ENCODE measurements around the gene RMND5B.
"Not testable (repeated sequence)": the region's sequence is repeated elsewhere in the genome, so short reads cannot be mapped to it uniquely, and the experiment has no call there.

The RMND5B gene

DNA sequence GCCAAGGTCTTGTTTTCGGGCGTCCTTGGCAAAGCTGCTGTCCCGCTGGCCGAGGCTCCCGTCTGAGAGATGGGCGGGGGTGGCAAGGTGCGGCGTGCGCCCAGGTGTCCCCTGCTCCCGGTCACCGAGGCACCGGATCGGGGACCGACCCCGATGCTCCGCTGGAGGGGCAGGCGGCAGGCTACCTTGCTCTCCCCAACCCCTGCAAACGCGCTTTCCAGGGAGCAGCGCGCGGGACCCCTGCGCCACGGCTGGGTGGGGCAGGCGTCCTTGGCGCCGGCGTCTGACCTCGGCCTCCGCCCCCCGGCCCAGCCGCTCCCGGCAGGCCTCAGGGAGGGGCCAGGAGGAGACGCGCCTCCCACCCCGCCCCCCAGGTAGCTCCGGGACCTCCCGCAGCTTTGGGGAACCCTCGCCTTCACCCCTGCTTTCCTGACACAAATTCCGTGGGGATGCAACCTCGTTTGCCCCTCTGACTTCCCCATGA is 16.9 kb upstream of the RMND5B start:
- peak in 1 of 3 experiments; percentile 22 for DNase-seq (ENCODE audit: low read depth in 2 of 3, low spot score in 2 of 3)

DNA sequence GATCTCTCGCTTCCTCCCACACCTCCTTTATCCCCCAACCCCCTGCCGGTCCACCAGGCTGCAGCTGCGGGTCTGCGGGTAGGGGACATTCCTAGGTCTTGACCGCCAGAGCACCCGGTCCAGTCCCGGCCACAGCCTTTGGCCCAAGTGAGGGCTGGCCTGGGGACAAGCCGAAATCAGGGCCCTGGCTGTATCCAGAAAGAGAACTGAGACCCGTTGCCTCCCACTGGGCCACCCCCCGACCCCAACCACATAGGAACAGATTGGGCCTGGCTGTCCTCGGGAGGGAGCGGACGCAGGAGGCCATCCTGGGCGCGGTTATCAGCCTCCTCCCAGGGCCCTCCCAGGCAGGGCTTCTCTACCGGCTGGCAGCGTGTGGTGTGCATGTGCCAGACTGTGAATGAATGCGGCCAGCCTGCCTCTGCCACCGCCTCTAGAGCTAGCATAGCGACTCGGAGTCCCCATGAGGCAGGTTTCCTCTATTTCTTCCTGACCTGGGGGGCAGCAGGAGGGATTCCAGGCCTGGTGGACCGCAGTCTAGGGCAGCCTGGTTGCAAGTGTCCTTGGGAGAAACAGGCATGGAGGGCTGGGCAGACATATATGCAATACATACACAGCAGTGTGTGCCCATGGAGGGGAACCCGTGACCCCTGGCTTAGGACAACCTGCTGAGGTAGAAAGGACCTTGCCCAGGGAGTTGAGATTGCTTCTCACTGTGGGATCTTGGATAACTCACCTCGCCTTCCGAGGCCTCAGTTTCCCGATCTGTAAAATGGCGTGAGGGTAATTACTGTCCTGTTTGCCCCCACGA is 16.3 kb upstream of the RMND5B start:
- DNase-seq (ENCODE audit: low read depth in 2 of 3, low spot score in 2 of 3): peak in 1 of 3 experiments; percentile 23

DNA sequence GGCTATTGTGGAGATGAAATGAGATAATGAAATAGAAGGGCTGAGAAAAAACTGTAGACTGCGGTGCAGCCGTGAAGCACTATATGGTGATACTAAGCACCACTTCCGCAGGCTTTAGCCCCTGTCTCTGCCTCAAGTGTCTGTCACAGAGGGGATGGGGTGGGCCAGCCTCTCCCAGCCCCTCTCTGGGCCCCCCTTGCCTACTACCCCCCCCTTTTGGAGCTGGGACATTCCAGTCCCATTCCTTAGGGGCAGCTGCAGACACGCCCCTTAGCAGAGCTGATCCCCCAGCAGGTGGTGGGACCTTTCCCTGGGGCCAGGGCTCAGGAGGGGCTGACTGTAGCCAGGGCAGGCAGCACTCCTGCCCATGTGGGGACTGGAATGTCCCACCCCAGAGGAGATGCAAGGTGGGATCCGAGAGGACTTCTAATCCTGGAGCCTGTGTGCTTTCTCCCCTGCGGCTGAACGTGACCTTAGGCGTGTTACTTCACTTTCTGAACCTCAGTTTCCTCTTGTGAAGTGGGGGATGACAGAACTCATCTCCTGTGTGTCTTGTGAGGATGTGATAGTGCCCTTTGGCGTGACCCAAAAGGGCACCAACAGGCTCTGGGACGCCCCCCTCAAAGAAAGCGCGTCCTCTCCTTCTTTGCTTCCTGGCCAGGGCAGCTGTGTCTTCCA is 15.5 kb upstream of the RMND5B start:
- no peak for DNase-seq (ENCODE audit: low read depth in 2 of 3, low spot score in 2 of 3)

DNA sequence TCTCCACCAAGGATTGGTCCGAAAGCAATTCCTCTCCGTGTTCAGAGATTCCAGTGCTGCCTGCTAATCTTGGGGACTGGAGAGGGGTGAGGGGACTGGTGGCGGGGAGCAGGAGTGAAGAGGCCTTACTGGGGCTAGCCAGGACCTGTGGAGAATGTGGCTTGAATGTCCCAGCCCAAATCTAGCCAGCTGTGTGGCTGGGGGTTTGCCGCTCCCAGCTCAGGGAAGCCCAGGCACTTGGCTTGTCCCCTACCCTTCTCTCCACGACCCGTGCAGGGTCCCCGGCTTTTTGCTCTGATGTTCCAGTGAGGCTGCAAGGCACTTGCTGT is 15.0 kb upstream of the RMND5B start:
- DNase-seq (ENCODE audit: low read depth in 2 of 3, low spot score in 2 of 3): no peak

DNA sequence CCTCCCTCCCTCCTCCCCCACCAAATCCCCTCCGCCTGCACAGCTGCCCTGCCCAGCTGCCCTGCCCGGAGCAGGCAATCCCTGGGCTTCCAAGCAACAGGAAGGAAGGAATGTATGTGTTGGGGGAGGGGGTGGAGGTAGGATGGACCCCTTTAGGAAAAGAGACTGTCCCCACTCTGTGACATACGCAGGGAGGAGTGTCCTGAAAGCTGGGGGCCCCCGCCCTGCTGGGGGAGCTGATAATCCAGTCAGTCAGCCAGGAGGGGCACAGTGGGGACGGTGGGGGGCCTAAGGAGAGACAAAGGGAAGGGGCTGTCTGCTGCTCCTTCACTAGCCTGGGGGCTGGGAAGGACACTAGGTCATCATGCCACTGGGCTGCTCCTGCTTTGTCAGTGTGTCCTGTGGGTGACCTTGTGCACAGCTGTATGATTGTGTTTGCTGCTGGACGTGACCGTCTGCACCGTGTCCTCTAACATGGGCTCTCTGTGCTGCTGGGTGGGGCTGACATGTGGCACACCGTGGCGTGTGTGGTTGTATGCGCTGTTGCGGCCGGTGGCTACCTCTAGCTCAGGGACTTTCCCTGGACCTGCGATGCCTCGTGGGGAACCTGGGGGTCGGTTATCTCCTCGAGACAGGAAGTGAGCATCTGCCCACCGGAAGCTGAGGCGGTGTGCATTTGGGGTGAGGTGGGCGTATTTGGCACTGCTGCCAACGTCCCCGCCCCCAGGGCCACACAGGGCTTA is 14.5 kb upstream of the RMND5B start:
- DNase-seq (ENCODE audit: low read depth in 2 of 3, low spot score in 2 of 3): peak; percentile 52 to 67 (median 57)

DNA sequence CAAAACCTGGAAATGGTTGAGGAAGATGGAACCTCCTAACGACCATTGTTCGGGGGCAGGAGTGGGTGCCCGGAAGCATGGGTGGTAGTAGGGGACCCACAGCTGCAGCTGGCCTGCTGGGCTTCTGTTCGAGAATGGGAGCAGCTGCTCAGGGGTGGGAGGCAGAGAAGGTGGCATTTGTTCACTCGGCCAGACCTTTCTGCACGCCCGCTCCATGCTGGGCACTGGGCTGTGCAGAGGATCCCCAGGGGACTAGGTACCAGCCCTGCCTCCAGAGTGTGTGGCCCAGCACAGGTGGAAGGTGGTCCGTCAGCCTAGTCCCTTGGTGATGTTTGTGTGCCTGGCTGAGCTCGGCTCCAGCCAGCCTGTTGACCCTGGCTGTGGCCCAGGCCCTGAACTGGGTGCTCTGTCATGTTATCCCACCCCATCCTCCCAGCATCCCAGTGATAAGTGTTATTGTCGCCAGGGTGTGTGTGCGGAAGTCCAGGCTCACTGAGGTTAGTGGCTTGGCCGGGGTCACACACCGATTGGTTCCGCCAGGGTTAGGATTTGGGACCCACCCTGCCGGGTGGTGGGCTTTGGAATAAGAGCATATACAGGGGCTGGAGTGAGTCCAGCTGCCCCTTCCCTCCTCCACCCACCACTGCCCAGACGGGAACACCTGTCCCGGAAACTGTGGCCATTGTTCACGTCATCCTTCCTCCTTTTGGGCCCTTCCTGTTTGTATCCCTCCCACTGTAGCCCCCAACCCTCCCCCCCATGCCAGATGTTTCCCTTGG is 12.7 kb upstream of the RMND5B start:
- no peak for DNase-seq (ENCODE audit: low read depth in 2 of 3, low spot score in 2 of 3)

DNA sequence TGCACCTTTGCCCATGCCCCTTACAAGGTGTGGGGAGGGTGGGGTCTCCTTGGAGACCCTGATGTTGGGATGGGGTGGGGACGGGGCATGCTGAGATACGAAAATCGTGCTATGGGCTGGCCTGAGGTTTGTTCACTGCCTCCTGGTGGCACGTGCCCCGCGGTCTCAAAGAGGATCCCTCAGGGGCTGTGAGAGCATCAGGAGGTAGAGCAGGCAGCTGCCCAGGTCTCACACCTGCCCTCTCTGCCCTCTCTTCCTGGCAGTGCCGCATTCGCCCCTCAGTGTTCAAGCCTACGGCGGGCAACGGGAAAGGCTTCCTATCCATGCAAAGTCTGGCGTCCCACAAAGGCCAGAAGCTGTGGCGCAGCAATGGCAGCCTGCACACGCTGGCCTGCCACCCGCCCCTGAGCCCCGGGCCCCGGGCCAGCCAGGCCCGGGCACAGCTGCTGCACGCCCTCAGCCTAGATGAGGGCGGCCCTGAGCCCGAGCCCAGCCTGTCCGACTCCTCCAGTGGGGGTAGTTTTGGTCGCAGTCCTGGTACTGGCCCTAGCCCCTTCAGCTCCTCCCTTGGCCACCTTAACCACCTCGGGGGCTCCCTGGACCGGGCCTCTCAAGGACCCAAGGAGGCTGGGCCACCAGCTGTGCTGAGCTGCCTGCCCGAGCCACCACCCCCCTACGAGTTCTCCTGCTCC is 10.8 kb upstream of the RMND5B start:
- no peak for DNase-seq (ENCODE audit: low read depth in 2 of 3, low spot score in 2 of 3)

DNA sequence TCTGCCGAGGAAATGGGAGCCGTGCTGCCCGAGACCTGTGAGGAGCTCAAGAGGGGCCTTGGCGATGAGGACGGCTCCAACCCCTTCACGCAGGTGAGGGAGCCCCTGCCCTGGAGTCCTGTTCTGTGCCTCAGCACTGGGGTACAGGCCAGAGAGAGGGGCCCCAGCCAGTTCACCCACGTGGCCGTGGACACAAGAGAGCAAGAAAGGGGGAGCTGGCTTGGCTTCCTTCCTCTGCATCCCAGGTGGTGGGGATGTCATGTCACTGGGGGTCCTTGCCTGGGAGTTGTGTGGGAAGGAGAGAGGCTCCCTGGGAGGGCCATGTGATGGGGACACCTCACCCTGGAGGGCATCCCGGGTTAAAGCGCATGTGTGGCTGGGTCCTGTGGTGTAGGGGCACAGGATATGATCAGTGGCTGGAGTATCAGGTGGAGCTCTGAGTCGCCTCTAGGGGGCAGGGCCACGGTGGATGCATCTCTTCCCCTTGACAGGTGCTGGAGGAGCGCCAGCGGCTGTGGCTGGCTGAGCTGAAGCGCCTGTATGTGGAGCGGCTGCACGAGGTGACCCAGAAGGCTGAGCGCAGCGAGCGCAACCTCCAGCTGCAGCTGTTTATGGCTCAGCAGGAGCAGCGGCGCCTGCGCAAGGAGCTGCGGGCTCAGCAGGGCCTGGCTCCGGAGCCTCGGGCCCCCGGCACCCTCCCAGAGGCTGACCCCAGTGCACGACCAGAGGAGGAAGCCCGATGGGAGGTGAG is 10.0 kb upstream of the RMND5B start:
- DNase-seq (ENCODE audit: low read depth in 2 of 3, low spot score in 2 of 3): peak in 2 of 3 experiments; percentile 21 to 56

DNA sequence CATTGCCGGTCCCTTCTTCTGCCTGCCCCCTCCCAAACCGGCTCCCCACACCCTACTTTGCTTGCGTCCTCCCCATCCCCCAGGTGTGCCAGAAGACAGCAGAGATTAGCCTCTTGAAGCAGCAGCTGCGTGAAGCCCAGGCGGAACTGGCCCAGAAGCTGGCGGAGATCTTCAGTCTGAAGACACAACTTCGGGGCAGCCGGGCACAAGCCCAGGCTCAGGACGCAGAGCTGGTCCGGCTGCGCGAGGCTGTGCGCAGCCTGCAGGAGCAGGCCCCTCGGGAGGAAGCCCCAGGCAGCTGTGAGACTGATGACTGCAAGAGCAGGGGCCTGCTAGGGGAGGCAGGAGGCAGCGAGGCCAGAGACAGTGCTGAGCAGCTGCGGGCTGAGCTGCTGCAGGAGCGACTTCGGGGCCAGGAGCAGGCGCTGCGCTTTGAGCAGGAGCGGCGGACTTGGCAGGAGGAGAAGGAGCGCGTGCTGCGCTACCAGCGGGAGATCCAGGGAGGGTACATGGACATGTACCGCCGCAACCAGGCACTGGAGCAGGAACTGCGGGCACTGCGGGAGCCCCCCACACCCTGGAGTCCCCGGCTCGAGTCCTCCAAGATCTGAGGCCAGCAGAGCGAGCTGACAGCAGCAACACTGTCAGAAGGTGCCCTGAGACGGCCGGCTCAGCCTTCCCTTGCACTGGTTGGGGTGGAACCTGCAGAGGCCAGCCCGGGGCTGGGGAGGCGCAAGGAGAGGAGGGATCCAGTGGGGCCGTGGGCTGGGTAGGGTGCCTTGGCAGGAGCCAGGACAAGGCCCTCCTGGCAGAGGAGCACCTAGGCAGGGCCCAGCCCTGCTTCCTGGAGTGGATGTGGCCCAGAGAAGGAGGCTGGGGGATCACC is 9.2 kb upstream of the RMND5B start:
- no peak for DNase-seq (ENCODE audit: low read depth in 2 of 3, low spot score in 2 of 3)

DNA sequence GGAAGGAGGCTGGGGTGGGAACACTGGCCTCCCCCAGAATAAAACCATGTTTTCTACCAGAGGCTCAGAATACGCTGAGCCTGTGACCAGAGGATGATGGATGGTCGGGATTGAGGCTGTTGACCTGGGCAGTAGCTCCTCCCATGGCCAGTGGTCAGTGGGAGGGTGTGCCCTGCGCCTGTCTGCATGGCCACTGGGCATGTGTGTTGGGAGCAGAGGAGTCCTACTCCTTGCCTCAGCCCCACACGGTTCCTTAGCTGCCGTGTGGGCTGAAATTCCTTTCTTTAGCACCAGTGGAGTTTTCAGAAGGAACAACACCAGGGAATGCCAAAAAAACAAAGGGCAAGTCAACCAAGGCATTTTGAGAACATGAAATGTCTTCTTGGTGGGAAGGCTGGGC is 8.5 kb upstream of the RMND5B start:
- DNase-seq (ENCODE audit: low read depth in 2 of 3, low spot score in 2 of 3): no peak

DNA sequence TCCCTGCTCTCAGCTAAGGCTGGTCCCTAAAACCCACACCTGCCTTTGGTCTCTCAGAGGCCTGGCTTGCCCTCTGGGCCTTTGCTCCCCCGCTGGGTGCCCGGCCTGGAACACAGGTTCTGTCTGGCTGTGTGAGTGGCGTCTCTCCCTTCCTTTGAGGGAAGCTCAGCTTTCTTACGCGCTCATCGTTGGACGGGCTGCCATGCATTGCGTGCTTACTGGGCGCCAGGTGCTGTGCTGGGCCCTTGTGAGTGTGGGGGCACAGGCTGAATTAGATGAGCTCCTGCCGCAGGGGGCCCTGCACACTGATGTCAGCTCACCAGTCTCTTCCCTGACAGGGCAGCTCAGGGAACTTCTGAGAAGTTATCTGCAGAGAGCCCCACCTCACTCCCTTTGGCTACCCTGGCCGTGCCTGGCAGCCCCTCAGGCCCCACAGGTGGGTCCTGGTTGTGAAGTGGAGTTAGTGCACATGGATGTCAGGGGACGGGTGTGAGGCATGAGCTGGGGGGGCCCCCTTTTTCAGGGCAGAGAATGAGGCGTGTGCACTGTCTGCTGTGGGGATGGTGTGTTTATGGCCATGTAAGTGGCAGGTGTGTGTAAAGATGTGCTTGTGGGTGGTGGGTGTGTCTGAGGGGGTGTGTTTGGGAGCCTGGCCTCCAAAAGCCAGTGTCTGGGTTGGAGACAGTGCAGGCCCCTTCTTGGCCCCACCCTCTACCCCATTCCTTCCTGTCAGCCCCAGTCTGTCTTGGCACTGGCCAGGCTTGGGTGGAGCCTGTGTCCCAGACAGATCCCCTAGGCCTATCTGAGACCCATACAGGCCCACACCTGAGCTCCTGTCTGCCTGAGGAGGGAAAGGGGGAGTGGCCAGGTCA is 7.5 kb upstream of the RMND5B start:
- no peak for DNase-seq (ENCODE audit: low read depth in 2 of 3, low spot score in 2 of 3)

DNA sequence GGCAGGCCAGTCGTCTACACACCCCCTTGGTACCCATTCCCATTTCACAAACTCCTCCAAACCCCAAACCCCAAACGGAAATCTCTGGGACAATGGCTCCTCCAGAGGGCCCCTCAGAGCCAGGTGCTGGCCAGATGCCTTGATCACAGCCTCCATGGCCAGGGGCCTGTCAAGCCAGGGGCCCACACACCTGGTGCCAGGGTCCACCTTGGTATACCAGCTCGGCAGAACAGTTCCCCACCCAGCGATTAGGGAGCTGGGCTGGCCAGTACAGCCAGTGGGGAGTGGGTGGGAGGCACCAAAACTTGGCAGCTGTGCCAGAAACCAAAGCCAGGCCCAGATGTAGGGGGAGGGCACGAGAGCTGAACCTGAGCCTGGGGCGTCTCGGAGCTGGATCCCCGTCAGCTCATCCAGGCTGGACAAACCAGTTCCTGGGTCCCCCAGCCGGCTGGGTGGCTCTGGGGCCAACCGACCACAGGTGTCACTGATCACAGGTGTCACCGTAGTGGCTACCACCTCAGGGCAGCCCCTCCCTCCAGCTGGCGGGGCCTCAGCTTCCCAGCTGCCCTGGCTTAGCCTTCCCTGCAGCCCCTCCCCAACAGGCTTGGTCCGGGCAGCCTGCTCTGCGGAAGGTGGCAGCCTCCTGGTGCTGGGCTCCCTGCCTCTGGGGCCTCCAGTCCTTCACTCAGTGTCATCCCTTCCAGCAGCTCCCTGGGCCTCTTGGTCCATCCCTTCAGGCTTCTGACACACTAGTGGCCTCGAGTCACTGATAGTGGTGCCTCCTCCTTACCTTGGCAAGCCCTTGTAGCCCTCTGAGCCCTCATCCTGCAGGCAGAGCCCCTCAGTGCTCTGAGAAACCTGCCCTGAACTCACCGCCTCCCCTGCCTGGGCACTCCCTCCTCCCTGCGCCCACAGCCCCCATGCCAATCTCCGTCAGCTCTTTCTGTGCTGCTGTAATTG is 6.6 kb upstream of the RMND5B start:
- DNase-seq (ENCODE audit: low read depth in 2 of 3, low spot score in 2 of 3): no peak

DNA sequence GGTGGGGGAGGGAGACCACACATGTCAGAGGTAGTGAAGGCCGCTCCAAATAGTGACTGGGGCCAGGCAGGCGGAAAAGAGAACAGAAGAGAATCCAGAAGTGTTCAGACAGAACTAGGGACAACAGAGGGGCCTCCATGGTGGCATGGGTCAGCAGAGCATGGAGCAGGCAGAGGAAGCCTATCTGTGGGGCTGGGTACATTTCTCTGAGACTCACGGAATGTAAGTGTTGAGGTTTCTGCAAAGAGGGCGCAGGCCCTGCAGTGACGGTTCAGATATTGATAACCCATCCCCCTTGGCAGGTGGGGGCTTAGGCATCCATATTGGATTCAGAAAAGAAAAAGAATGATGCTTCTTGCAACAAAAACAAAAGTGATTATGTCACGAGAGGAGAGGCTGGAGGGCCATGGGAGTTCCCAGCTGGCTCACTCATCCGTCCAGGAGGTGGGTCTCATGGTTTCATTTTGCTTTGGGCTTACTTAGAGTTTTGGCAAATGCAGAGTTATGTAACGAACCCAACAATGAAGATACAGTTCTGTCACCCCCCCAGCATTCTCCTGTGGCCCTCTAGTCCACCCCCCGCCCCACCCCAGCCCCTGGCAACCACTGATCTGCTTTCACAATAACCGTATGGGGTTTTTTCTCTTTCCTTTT is 5.4 kb upstream of the RMND5B start:
- no peak for DNase-seq (ENCODE audit: low read depth in 2 of 3, low spot score in 2 of 3)

DNA sequence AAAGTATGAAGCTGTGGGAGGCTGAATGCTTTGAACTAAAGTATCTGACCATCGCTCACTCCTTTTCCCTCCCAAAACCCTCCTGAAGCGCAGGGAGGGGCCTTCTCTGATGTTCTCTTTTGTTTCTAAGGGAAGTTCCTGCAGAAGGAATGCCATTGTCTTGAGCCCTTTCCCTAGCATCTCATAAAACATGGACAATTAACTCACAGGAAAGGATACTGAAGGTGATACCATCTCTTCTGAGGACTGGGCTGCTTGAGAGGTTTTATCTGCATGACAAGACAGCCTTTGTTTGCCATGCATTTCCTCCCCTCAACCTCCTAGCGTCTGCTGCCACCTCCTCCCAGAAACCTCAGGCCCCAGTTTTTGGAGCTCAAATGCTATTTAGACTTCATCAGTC is 4.3 kb upstream of the RMND5B start:
- no peak for DNase-seq (ENCODE audit: low read depth in 2 of 3, low spot score in 2 of 3)

DNA sequence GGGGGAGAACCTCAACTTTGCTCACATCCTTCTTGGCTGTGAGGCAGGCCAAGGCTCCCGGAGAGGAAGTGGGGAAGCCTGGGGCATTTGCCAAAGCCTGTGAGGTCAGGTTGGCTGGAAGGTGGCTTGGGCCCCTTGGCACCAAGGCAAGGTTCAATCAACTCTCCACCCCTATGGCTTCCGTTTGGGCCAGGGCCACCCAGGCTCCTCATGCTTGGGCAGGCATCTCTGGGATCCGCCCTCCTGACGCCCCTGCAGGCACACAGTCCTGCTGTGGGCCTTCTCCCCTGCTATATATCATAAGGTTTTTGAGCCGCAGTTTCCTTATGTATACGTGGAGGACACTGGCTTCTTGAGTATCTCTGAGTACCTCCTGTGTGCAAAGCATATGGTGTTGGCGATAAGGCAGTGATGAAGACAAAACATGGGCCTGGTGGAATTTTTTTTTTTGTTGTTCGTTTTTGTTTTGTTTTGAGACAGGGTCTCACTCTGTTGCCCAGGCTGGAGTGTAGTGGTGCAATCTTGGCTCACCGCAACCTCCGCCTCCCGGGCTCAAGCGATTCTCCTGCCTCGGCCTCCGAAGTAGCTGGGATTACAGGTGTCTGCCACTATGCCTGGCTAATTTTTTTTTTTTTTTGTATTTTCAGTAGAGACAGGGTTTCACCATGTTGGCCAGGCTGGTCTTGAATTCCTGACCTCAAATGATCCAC is 3.4 kb upstream of the RMND5B start:
- not testable (repeated sequence) for DNase-seq (ENCODE audit: low read depth in 2 of 3, low spot score in 2 of 3)

DNA sequence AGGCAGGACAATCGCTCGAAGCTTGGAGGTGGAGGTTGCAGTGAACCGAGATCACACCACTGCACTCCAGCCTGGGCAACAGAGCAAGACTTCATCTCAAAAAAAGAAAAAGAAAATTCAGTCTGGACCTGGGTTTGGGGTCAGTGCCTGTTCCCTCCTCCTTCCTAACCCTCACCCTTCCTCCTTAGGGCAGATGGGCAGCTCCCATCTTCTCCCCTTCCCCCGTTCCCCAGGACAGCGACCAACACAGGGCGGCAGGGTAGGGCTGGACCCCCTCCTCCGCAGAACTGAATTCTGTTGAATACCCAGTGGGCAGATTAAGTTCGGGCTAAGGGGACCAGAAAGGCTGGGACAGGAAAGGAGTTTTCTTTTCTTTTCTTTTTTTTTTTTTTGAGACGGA is 1.5 kb upstream of the RMND5B start:
- DNase-seq (ENCODE audit: low read depth in 2 of 3, low spot score in 2 of 3): no peak
